ENCODE data around the gene MLN.

Gene MLN

GRCh38 chr6:33798343-33798848 is 5.4 kb downstream of the MLN start:
- Histone ChIP-seq H3K36me3 (ENCODE audit: low read depth) (no peaks in the 10 kb centered on the region), H3K27ac (ENCODE audit: poor library complexity, severe bottlenecking) (no peak overlapping the region), H3K27me3 (ENCODE audit: insufficient read depth, poor library complexity, severe bottlenecking) (no peaks in the 10 kb centered on the region), H3K4me1 (ENCODE audit: insufficient read depth, poor library complexity, severe bottlenecking) (no peaks in the 10 kb centered on the region), H3K9me3 (ENCODE audit: severe bottlenecking) (no peaks in the 10 kb centered on the region), H3K4me3 (ENCODE audit: severe bottlenecking) (no peak overlapping the region)
- TF ChIP-seq CTCF (IDR thresholded peaks at IDR 0.05; ENCODE audit: poor library complexity, severe bottlenecking): no peak
- no peak for DNase-seq (ENCODE audit: low spot score)
- ATAC-seq (ENCODE audit: low read depth): no peak

GRCh38 chr6:33797626-33798342 is 6.0 kb downstream of the MLN start:
- no peaks in the 10 kb centered on the region for H3K36me3 ChIP-seq (ENCODE audit: low read depth)
- H3K4me1 ChIP-seq (ENCODE audit: insufficient read depth, poor library complexity, severe bottlenecking): no peaks in the 10 kb centered on the region
- ATAC-seq (ENCODE audit: low read depth) (no peak), DNase-seq (ENCODE audit: low spot score) (no peak)
- H3K27ac ChIP-seq (ENCODE audit: poor library complexity, severe bottlenecking): no peak overlapping the region
- H3K27me3 ChIP-seq (ENCODE audit: insufficient read depth, poor library complexity, severe bottlenecking): no peaks in the 10 kb centered on the region
- TF ChIP-seq CTCF (IDR thresholded peaks at IDR 0.05; ENCODE audit: poor library complexity, severe bottlenecking): no peak
- no peaks in the 10 kb centered on the region for H3K9me3 ChIP-seq (ENCODE audit: severe bottlenecking)
- no peak overlapping the region for H3K4me3 ChIP-seq (ENCODE audit: severe bottlenecking)

- Histone ChIP-seq H3K4me3 (ENCODE audit: severe bottlenecking) (no peak overlapping the region), H3K4me1 (ENCODE audit: insufficient read depth, poor library complexity, severe bottlenecking) (no peaks in the 10 kb centered on the region), H3K27ac (ENCODE audit: poor library complexity, severe bottlenecking) (no peak overlapping the region), H3K36me3 (ENCODE audit: low read depth) (no peaks in the 10 kb centered on the region), H3K27me3 (ENCODE audit: insufficient read depth, poor library complexity, severe bottlenecking) (no peaks in the 10 kb centered on the region), H3K9me3 (ENCODE audit: severe bottlenecking) (no peaks in the 10 kb centered on the region)
- peak; percentile 31; the same call in 2 of the 3 replicates for ATAC-seq (ENCODE audit: low read depth)
- no peak for DNase-seq (ENCODE audit: low spot score)
- TF ChIP-seq CTCF (IDR thresholded peaks at IDR 0.05; ENCODE audit: poor library complexity, severe bottlenecking): no peak
Observed at GRCh38 chr6:33794910-33795623, 8.7 kb downstream of the MLN start.

GRCh38 chr6:33792981-33793380 is 10.8 kb downstream of the MLN start:
- DNase-seq (ENCODE audit: low spot score) (no peak), ATAC-seq (ENCODE audit: low read depth) (no peak)
- H3K4me1 ChIP-seq (ENCODE audit: insufficient read depth, poor library complexity, severe bottlenecking): peaks cover 3% of the 10 kb centered on the region
- H3K36me3 ChIP-seq (ENCODE audit: low read depth): no peaks in the 10 kb centered on the region
- no peaks in the 10 kb centered on the region for H3K27me3 ChIP-seq (ENCODE audit: insufficient read depth, poor library complexity, severe bottlenecking)
- no peak overlapping the region for H3K4me3 ChIP-seq (ENCODE audit: severe bottlenecking)
- no peak for TF ChIP-seq CTCF (IDR thresholded peaks at IDR 0.05; ENCODE audit: poor library complexity, severe bottlenecking)
- no peaks in the 10 kb centered on the region for H3K9me3 ChIP-seq (ENCODE audit: severe bottlenecking)
- no peak overlapping the region for H3K27ac ChIP-seq (ENCODE audit: poor library complexity, severe bottlenecking)

Data from RWPE2 (cell line).